Peyer's patch (tissue), 4 donors: ENCODE data around the gene IFT43.

Experiments
- POLR2A ChIP-seq, 2 donors: fragments of 450-650 bp; IDR thresholded peaks; one replicate each; pipeline ENCODE4 v1.5.1; 2017; ENCODE audit warnings: antibody characterized with exemption in 2 of 2, mild to moderate bottlenecking in 2 of 2, moderate library complexity in 2 of 2
- TF ChIP-seq, protein P1 (sequence below), 6 experiments: fragments of 450-650 bp in 4 of 6; fragments of 200-600 bp in 2 of 6; sonication (generic) in 1 of 6; IDR thresholded peaks; one replicate each; pipeline ENCODE4 v1.5.1; 2017 to 2019; ENCODE audit warnings: antibody characterized with exemption in 6 of 6, mild to moderate bottlenecking in 3 of 6, moderate library complexity in 1 of 6

DNA sequence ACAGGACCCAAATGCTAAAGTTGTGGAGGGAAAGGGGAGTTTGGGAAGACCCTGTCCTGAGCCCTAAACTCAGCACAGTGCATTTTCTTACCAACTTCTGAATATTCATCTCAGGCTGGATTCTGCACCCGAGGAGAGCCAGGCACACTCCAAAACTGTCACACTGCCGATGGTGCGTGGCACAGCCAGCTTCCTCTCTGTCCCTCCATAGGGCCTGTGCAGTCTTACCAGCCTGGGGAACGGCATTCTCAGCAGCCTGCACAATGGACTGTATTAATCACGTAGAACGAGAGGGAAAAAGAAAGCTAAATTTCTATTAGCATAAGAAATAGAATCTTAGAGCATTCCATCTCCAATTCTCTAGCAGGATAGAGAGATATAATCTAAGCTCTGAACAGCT, 94.9 kb downstream of the IFT43 start:
- TF ChIP-seq, protein P1, sequence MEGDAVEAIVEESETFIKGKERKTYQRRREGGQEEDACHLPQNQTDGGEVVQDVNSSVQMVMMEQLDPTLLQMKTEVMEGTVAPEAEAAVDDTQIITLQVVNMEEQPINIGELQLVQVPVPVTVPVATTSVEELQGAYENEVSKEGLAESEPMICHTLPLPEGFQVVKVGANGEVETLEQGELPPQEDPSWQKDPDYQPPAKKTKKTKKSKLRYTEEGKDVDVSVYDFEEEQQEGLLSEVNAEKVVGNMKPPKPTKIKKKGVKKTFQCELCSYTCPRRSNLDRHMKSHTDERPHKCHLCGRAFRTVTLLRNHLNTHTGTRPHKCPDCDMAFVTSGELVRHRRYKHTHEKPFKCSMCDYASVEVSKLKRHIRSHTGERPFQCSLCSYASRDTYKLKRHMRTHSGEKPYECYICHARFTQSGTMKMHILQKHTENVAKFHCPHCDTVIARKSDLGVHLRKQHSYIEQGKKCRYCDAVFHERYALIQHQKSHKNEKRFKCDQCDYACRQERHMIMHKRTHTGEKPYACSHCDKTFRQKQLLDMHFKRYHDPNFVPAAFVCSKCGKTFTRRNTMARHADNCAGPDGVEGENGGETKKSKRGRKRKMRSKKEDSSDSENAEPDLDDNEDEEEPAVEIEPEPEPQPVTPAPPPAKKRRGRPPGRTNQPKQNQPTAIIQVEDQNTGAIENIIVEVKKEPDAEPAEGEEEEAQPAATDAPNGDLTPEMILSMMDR (IDR thresholded peaks at IDR 0.05): no peak
- TF ChIP-seq POLR2A (IDR thresholded peaks at IDR 0.05): no peak
